ENCODE measurements around the gene NUPR1.

DNA sequence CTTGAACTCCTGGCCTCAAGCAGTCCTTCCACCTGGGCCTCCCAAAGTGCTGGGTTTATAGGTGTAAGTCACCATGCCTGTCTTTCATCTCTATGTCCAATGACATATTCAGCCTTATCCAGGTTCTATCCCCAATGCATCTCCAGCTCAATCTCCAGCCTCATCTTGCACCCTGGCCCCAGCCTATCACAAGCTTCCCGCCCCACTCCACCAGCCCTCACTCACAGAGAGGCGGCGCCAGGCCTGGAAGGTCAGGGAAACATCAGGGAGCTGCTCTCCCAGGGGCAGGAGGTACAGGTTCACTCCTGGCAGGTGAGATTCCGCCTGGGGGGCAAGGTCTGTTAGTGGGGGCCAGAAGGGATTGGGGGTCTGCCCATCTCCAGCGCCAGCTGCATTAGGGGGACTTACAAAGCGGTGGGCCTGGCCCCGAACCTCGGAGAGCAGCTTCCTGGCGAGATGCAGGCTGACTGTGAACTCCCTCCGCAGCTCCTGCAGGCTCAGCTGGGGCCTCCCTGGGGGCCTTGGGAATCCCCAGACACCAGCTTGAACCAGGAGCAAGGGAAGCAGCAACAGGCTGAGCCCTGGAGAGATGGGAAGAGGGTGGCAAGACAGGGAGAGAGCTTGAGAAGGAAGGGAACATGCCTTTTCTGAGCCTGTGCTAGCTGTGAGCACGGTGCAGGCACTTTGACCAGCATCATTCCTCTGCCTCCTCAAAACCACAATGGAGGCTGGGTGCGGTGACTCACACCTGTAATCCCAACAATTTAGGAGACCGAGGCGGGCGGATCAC, 35.1 kb downstream of the NUPR1 start:
- TF ChIP-seq, protein P1, sequence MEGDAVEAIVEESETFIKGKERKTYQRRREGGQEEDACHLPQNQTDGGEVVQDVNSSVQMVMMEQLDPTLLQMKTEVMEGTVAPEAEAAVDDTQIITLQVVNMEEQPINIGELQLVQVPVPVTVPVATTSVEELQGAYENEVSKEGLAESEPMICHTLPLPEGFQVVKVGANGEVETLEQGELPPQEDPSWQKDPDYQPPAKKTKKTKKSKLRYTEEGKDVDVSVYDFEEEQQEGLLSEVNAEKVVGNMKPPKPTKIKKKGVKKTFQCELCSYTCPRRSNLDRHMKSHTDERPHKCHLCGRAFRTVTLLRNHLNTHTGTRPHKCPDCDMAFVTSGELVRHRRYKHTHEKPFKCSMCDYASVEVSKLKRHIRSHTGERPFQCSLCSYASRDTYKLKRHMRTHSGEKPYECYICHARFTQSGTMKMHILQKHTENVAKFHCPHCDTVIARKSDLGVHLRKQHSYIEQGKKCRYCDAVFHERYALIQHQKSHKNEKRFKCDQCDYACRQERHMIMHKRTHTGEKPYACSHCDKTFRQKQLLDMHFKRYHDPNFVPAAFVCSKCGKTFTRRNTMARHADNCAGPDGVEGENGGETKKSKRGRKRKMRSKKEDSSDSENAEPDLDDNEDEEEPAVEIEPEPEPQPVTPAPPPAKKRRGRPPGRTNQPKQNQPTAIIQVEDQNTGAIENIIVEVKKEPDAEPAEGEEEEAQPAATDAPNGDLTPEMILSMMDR (conservative IDR thresholded peaks at IDR 0.05; ENCODE audit: low read length) = no peak
- no peak for TF ChIP-seq EZH2phosphoT487 (IDR thresholded peaks at IDR 0.05; ENCODE audit: borderline replicate concordance)

Measured in Loucy (cell line).